SIG-M5 treated with dmso at 0.1 percent for 504 hours (cell line): ENCODE results near the gene ABCC6.
"Not testable (repeated sequence)": the region's sequence is repeated elsewhere in the genome, so short reads cannot be mapped to it uniquely, and the experiment has no call there.

ENCODE experiments used
- DNase-seq: peaks from one replicate; lab custom pipeline; 2025; ENCODE audit not compliant: unreplicated experiment; lab: John Stamatoyannopoulos, UW

ABCC6 gene

DNA sequence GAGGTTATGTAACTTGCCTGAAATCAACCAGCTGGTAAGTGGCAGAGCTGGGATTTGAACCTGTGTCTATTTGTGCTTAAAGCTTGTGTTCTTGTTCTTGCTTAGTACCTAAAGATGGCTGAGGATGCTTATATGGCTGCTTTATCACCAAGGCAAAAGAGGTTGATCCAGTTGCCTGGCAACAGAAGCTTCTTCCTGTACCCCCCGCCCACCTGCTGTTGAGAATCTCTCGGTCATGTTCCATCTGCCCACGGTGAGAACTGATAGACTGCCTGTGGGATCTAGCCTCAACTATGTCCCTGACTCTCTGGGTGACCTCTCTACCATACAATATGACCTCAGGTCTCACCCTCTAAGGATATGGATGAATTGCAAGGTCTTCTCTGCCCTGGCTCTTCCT is 60.7 kb downstream of the ABCC6 start:
- no peak for DNase-seq

DNA sequence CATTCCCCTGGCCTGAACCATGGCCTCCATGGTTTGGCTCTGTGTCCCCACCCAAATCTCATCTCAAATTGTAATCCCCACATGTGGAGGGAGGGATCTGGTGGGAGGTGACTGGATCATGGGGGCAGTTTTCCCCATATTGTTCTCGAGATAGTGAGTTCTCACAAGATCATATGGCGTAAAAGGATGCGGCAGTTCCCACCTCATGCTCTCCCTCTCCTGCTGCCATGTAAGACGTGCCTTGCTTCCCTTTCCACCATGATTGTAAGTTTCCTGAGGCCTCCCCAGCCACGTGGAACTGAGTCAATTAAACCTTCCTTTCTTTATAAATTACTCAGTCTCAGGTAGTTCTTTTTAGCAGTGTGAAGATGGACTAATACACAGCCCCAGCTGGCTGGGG is 61.5 kb downstream of the ABCC6 start:
- DNase-seq, result not testable (repeated sequence)

DNA sequence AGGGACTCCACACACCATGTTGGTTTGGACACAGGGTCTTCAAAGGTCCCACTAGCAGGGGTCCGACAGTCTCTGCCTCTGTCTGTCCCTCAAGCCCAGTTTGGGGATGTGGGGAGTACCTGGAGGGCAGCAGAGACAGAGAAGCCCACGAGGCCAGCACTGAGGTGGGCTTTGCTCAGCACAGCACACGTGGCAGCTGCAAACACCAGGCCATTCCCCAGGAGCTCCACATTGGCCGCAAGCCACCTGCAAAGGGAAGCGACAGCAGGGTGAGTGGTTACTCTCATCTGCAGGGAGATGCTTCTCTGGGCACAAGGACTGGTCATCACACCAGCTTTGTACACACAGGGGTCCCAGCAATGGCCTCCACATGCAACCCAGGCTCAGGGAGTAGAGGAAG is 62.0 kb downstream of the ABCC6 start:
- DNase-seq, result no peak

DNA sequence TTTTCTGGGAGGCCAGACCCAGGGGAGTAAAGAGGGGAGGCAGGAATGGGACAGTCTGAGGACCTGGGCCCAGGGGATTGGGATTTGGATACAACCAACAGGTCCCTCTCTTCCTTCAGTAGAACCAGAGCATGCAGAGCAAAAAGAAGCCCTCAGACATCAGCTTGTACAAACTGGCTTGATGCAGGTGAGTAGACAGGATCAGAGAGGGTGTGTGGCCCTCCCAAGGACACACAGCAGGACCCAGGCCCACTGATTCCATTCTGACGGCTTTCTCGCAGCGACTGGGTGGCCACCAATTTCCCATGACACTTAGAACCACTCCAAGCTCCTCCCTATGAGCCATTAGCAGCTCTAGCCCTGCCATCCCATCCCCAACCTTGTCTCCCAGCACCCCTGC is 63.6 kb downstream of the ABCC6 start:
- no peak for DNase-seq

DNA sequence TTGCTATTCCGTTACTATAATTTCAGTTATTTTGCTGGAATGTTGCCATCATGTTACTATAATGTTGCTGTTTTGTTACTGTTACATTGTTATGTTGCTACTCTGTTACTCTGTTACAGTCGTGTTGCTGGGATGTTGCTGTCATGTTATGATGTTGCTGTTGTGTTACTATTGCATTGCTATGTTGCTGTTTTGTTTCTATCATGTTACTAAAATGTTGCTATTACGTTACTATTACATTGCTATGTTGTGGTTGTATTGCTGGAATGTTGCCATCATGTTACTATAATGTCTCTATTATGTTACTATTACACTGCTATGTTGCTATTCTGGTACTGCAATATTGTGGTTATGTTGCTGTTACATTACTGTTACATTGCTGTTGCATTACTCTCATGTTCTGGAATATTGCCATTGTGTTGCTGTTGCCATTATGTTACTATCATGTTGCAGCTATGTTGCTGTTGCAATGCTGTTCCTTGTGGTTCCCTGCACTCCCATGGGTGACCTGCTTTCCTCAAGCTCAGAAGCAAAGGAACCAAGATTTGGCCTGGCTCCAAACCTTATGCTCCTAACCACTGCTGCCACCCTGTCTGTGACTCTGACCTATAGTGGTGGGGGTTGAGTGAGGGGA is 64.4 kb downstream of the ABCC6 start:
- DNase-seq, result no peak

DNA sequence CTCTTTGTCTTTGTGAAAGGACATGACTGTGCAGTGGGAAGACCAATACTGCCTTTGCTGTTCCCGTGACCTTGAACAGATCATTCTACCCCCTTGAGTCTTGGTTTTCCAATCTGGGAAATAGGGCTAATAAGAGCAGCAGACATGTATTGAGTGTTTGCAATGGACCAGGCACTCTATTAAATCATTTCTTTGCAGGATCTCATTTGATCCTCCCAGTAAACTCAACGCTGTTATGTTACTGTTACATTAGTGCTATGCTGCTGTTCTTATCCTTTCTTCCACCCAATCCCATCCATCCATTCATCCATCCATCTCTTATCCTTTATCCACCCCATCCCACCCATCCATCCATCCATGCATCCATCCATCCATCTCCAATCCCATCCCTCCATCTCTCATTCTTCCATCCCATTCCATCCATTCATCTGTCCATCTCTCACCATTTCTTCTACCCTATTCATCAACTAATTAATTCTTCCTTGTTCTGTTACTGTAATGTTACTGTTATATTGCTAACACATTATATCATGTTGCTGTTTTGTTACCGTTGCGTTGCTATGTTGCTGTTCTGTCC is 65.1 kb downstream of the ABCC6 start:
- DNase-seq, result no peak

DNA sequence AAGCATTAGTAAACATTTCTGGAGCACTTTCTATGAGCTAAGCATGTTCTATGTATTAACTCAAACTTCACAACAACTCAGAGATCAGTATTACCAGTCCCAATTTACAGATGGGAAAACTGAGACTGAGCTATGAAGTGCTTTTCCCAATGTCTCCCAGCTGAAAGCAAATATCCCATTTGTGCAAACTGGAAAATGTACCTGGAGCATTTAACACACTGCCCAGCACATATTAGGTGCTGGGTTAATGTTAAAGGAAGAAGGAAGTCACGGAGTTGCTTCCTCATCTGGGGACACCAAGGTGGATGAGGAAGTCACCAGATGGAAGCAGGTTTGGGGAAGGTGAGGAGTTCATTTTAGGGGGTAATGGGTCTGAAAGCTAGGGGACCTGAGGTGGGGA is 66.1 kb downstream of the ABCC6 start:
- no peak for DNase-seq

DNA sequence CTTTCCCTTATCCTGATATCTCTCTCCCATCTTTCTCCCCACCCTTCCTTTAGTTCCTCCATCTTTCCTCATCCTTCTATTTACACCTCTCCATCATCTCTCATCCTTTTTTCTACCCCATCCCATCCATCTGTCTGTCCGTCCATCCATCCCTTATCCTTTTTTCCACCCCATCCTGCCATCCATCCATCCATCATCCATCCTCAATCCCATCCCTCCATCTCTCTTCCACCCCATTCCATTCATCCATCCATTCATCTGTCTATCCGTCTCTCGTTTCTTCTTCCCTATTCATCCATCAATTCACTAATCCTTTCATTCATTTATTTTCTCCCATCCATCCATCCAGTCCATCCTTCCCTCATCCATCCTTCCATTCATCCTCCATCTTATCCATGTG is 68.1 kb downstream of the ABCC6 start:
- no peak for DNase-seq

DNA sequence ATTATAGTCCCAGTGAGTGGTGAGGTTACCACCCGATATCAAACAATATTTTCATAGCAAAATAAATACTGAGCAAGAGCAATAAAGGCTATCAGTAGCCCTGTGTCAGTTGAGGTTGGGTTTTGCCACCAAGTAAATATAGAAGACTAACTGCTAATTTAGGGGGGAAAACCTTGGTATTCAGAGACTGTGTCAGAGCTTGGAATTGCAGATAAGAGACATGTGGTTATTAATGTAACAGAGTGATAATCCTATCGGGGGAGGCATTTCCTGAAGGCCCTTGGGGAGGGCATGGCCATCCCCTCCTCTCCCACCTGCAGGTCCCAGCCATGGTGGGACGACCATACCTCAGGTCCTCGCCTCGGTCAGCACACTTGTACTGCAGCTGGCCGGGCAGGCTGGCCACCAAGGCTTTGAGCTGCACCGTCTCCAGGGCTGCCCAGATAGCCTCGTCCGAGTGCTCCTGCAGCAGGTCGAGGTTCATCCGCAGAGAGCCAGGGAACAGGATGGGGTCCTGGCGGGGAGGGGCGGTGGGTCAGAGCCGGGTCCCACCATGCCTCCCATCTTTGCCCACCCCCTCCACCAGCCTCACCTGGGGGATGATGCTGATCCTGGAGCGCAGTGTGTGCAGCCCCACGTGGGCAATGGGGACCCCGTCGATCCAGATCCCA is 68.9 kb downstream of the ABCC6 start:
- DNase-seq, result no peak

DNA sequence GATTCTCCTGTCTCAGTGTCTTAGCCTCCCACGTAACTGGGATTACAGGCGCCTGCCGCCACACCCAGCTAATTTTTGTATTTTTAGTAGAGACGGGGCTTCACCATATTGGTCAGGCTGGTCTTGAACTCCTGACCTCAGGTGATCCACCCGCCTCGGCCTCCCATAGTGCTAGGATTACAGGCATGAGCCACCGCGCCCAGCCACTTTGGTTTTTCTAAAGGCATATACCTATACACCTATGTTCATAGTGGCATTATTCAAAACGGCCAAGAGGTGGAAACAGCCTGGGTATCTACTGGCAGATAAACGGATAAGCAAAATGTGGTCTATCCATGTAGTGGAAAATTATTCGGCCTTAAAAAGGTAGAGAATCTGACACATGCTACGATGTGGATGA is 70.3 kb downstream of the ABCC6 start:
- not testable (repeated sequence) for DNase-seq

DNA sequence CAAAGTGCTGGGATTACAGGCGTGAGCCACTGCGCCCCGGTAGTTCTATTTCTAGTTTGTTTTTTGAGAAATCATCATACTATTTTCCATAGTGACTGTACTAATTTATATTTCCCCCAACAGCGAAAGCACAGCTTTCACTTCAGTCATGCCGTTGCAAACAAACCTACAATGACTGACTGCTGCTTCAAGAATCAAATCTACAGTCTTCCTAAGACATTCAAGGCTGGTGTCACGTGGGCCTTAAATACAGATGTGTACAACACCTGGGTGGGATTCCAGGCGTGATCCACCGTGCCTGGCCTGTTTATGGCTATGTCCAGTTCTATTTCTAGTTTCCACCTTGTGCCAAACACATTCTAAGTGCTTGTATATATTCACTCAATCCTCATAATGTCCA is 72.0 kb downstream of the ABCC6 start:
- no peak for DNase-seq

DNA sequence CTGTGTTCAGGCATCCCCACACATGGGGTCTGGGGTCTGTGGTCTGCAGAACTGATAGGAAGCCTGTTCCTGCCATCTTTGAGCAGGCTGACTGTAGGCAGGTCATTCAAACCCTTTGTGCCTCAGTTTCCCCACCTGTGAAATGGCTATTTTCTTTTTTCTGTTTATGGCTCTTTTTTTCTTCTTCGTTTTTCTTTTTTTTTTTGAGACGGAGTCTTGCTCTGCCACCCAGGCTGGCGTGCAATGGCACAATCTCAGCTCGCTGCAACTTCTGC is 72.5 kb downstream of the ABCC6 start:
- DNase-seq, result no peak

DNA sequence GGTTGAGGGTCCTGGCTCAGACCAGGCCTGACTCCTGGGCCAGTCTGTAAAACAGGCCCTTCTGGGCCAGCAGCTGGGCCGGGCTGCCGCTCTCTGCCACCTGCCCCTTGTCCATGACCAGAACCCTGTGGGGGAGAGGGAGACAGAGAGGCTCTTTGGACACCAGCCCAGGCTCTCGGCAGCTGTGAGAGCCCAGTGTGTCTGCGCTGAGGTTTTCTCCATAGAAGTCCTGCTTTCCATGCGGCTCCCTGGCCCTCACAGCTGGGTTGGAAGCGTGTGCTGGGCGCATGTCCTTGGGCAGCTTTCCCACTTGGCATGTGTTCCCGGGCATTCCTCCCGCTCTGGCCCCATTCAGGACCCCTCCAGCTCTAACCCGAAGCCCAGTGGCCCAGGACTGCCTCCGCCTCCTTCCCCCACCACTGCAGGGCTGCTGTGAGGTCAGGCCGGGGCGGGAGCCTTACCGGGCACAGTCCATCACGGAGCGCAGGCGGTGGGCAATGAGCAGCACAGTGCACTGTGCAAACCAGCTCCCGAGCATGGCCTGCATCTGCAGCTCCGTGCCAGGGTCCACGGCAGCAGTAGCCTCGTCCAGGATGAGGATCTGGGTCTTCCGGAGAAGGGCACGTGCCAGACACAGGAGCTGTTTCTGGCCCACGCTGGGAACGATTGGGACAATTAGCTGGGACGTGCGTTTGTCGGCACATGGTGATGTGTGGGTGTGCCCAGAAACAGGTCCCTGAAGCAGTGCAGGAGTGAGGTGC is 73.0 kb downstream of the ABCC6 start:
- no peak for DNase-seq

DNA sequence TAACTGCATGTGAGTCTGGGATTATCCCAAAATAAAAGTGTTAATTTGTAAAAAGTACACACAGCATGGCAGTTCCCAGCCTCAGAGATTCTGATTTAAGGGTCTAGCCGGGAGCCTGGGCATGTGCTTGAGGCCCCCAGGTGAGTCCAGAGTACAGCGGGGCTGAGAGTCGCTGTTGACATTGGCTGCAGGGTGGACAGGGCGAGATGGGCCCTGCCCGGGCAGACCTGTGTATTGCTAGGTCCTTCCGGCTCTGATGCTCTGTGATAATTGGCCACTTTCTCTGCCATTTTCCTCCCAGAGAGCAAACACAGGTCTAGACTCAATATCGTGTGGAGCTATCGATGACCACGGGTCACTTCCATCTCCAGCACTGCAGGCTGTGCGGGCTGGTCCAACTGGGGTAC is 73.6 kb downstream of the ABCC6 start:
- no peak for DNase-seq

DNA sequence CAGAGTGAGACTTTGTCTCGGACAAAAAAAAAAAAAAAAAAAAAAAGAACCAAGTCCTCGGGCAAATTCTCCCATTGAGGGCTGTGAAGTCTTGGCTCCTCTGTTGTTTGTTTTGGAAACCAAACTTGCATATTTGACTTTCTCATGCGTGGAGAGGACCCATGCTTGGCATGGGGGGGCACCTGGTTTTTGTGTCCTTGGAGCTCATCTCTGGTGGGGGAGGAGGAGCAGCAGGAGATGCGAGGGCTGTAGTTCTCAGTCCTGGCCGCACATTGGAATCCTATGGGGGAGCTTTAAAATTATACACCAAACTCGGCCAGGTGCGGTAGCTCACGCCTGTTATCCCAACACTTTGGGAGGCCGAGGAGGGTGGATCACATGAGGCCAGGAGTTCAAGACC is 74.5 kb downstream of the ABCC6 start:
- no peak for DNase-seq

DNA sequence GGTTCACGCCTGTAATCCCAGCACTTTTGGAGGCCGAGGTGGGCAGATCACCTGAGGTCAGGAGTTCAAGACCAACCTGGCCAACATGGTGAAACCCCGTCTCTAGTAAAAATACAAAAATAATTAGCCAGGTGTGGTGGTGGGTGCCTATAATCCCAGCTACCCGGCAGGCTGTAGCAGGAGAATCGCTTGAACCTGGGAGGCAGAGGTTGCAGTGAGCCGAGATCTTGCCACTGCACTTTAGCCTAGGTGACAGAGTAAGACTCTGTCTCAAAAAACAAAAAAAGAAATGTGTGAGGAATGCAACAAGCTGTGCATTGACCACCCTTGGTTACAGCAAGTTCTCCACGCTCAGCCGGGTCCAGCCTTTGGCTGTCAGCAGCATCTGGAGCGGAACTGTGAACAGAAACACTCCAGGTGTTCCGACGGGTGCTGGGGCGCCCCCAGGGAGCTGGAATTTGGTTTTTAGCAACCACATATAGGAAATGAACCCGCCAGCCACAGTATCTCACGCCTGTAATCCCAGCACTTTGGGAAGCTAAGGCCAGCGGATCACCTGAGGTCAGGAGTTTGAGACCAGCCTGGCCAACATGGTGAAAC is 75.2 kb downstream of the ABCC6 start:
- DNase-seq, result not testable (repeated sequence)

DNA sequence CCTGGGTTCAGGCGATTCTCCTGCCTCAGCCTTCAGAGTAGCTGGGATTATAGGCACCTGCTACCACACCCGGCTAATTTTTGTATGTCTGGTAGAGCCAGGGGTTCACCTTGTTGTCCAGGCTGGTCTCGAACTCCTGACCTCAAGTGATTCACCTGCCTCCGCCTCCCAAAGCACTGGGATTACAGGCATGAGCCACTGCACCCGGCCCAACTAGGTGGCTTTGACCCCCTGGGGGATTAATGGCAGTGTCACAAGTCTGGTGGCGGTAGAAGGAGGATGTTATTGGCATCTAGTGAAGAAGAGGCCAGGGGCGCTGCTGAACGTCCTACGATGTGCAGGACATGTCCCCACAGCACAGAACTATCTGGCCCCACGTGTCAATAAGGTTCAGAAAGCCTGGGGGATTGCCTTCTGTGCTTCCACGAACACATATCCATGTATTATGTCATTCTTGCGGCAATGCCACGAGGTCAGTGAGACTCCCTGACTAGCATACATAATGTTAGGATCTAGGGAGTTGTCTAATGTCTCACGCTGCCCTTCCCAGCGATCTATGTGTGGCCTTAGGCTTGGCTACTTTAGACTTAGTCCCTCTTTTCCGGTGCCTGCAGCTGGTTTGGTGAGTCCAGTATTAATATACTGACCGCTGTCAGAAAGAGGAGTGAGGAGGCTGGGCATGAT is 75.8 kb downstream of the ABCC6 start:
- DNase-seq, result no peak

DNA sequence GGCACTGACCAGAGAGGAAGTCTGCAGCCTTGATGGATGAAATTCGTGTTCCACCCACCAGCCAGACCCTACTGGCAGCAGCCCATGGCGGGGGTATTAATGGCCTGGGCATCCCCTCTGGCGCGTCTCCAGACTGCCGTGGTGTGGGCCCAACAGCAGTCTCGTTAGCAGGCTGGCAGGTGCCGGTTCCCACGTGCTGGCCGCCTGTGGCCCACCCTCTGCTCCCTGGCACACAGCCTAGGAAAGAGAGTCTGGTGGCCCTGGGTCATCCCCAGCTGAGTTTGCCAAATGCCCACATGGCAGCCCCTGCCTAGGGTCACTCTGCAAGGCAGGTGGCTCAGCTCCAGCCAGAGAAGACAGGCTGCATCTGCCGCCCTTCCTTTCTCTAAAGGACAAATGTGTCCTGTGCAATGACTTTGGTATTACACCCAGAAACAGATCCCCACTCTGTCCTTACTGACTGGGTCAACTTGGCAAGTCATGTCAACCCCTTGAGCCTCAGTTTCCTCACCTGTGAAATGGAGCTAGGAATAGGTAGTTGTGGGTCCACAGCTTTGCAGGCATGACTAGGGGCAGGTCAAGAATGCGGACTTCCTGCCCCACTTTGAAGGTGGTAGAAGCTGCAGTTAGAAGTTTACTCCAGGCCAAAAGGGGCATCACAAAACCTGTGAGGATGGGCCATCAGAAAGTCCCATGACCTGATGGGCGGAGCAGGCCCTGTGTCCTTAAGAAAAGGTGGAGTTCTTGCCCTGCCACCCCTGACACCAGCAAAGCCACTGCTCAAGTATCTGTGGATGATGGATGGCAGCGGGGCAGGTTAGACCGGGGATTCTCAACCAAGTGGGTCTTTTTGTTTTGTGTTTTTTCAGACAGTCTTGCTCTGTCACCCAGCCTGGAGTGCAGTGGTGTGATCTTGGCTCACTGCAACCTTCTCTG is 76.6 kb downstream of the ABCC6 start:
- no peak for DNase-seq

DNA sequence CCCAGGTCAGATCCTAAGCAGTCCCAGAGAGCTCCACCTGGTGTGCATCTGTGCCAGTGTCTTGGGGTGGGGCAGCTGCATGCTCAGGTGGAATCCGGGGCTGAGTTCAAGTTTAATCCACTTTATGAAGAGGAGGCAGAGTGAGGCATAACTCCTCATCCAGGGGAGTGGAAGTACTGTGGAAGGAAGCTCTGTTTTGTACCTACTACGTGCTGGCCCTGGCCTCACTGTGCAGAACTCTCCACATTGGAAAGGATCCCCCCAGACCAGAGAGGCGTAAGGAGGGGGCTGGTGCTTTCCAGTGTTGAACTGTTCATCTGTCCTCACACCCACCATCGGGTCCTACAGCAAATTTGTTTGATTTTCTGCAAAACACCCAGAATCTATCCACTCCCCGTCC is 78.0 kb downstream of the ABCC6 start:
- no peak for DNase-seq

DNA sequence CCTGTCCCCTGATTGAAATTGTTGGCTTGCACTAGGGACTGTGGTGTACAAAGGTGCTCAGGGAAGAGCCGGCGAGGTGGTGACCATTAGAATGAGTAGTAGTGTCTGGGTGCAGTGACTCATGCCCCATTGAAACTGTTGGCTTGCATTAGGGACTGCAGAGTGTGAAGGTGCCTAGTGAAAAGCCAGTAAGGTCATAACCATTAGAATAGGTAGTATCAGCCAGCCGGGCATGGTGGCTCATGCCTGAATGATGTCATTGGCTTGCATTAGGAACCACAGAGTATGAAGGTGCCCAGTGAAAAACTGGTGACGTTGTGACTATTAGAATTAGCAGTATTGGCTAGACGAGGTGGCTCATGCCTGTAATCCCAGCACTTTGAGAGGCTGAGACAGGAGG is 78.9 kb downstream of the ABCC6 start:
- DNase-seq, result no peak
